Spinal cord (tissue), 10 donors: Measurements from ENCODE around the gene RABL3. TPM values are rescaled to one million over a fixed set of nuclear protein-coding genes. Genes with fewer than 3 reads are reported as not detected.
"Not testable (repeated sequence)": the region's sequence is repeated elsewhere in the genome, so short reads cannot be mapped to it uniquely, and the experiment has no call there.

Experiments used
- DNase-seq, 6 donors: peaks; one replicate each; pipeline versions ENCODE4 v3.0.0 to v3.0.0-alpha.2; 2013 to 2015; ENCODE audit warnings: low spot score in 6 of 6, low read depth in 4 of 6
- H3K27ac ChIP-seq: one replicate; pipeline ENCODE4 v1.5.1; 2013; ENCODE audit warnings: low read depth, low read length, control low read depth
- H3K27me3 ChIP-seq: one replicate; pipeline ENCODE4 v1.6.1; 2013; ENCODE audit warnings: low read length; ENCODE audit not compliant: control insufficient read depth, insufficient read depth
- H3K36me3 ChIP-seq: one replicate; pipeline ENCODE4 v1.6.1; 2013; ENCODE audit warnings: low read length; ENCODE audit not compliant: control insufficient read depth, insufficient read depth
- H3K4me1 ChIP-seq: one replicate; pipeline ENCODE4 v1.6.1; 2013; ENCODE audit warnings: low read length; ENCODE audit not compliant: control insufficient read depth, insufficient read depth
- H3K4me3 ChIP-seq: one replicate; pipeline ENCODE4 v1.5.1; 2013; ENCODE audit warnings: low read depth, low read length, control low read depth
- H3K9me3 ChIP-seq: one replicate; pipeline ENCODE4 v1.6.1; 2013; ENCODE audit warnings: low read length; ENCODE audit not compliant: control insufficient read depth, insufficient read depth
- WGBS: methylation state at CpG from one replicate; pipeline ENCODE4 v1.1.5; 2013; ENCODE audit warnings: missing lambda C conversion rate; ENCODE audit not compliant: insufficient coverage; 5-methylcytosine and 5-hydroxymethylcytosine counted together
- polyA plus RNA-seq, 2 donors: library from polyadenylated mRNA; unstranded; fragments of 120-200 nt; gene quantifications; one replicate each; pipeline ENCODE4 v1.2.1, GENCODE V29; 2013; ENCODE audit not compliant: insufficient read length in 2 of 2
- total RNA-seq, 2 donors: library from RNA; depleted of rRNA in 1 of 2; stranded (reverse); fragments of 120-200 nt in 1 of 2; fragments of >200 nt in 1 of 2; gene quantifications; one replicate each; pipeline versions ENCODE4 v1.2.3 to v1.2.4, GENCODE V29; 2013 to 2014
- donor health status: healthy.

Gene RABL3
- total and polyA plus RNA-seq, 4 donors, result 18.7 to 25.5 (median 21.9) TPM

GRCh38 chr3:120681018-120681417 is 61.3 kb downstream of the RABL3 start:
- no peak overlapping the region for H3K27ac ChIP-seq
- no peaks in the 10 kb centered on the region for H3K9me3 ChIP-seq
- H3K4me3 ChIP-seq, result no peak overlapping the region
- 100% methylated on average over 1 of the region's 2 CpGs for WGBS
- no peaks in the 10 kb centered on the region for H3K36me3 ChIP-seq
- H3K27me3 ChIP-seq, result no peaks in the 10 kb centered on the region
- no peak for DNase-seq
- no peaks in the 10 kb centered on the region for H3K4me1 ChIP-seq

- Histone ChIP-seq H3K27me3 (no peaks in the 10 kb centered on the region), H3K4me3 (no peak overlapping the region), H3K4me1 (no peaks in the 10 kb centered on the region), H3K36me3 (no peaks in the 10 kb centered on the region), H3K9me3 (no peaks in the 10 kb centered on the region), H3K27ac (no peak overlapping the region)
- WGBS, result 92% methylated on average over 2 of the region's 3 CpGs
- DNase-seq, result no peak
Measured at GRCh38 chr3:120680193-120680894, 62.0 kb downstream of the RABL3 start.

GRCh38 chr3:120678984-120679383 is 63.3 kb downstream of the RABL3 start:
- Histone ChIP-seq H3K27me3 (no peaks in the 10 kb centered on the region), H3K4me1 (no peaks in the 10 kb centered on the region), H3K4me3 (no peak overlapping the region), H3K9me3 (no peaks in the 10 kb centered on the region), H3K36me3 (no peaks in the 10 kb centered on the region), H3K27ac (no peak overlapping the region)
- no peak for DNase-seq
- WGBS, result no CpG with 5 or more reads among the region's 3 CpGs

GRCh38 chr3:120678331-120678947 is 63.9 kb downstream of the RABL3 start:
- Histone ChIP-seq H3K36me3 (no peaks in the 10 kb centered on the region), H3K27ac (no peak overlapping the region), H3K4me3 (no peak overlapping the region)

GRCh38 chr3:120677193-120677592 is 65.1 kb downstream of the RABL3 start:
- H3K9me3 ChIP-seq, H3K27me3 ChIP-seq, H3K36me3 ChIP-seq, DNase-seq, H3K27ac ChIP-seq, H3K4me3 ChIP-seq, H3K4me1 ChIP-seq: not testable (repeated sequence)
- no CpG with 5 or more reads among the region's 7 CpGs for WGBS

More at GRCh38 chr3:120678331-120678947, 63.9 kb downstream of the RABL3 start:
- H3K27me3 ChIP-seq, result no peaks in the 10 kb centered on the region
- WGBS, result 9% methylated on average over 2 of the region's 6 CpGs
- H3K9me3 ChIP-seq, result no peaks in the 10 kb centered on the region
- no peaks in the 10 kb centered on the region for H3K4me1 ChIP-seq
- peak in 4 of 6 donors; percentile 15 to 71 (median 56) for DNase-seq

- Histone ChIP-seq H3K27ac (no peak overlapping the region), H3K9me3 (no peaks in the 10 kb centered on the region), H3K4me1 (no peaks in the 10 kb centered on the region), H3K27me3 (no peaks in the 10 kb centered on the region), H3K4me3 (no peak overlapping the region), H3K36me3 (no peaks in the 10 kb centered on the region)
- peak in 5 of 6 donors; percentile 41 to 91 (median 62) for DNase-seq
- 0% methylated on average over 1 of the region's 2 CpGs for WGBS
Measured at GRCh38 chr3:120673116-120673515, 69.2 kb downstream of the RABL3 start.

- Histone ChIP-seq H3K4me3 (no peak overlapping the region), H3K27me3 (no peaks in the 10 kb centered on the region), H3K9me3 (no peaks in the 10 kb centered on the region), H3K27ac (no peak overlapping the region), H3K4me1 (no peaks in the 10 kb centered on the region), H3K36me3 (no peaks in the 10 kb centered on the region)
- DNase-seq, result no peak
- no CpG with 5 or more reads among the region's 2 CpGs for WGBS
Measured at GRCh38 chr3:120670576-120670975, 71.7 kb downstream of the RABL3 start.

GRCh38 chr3:120664926-120665325 is 77.4 kb downstream of the RABL3 start:
- Histone ChIP-seq H3K4me1 (no peaks in the 10 kb centered on the region), H3K9me3 (no peaks in the 10 kb centered on the region), H3K27ac (no peak overlapping the region), H3K4me3 (no peak overlapping the region), H3K36me3 (no peaks in the 10 kb centered on the region), H3K27me3 (no peaks in the 10 kb centered on the region)
- DNase-seq, result no peak

- H3K4me1 ChIP-seq, result no peaks in the 10 kb centered on the region
- no peak for DNase-seq
- no peaks in the 10 kb centered on the region for H3K9me3 ChIP-seq
- H3K27ac ChIP-seq, result no peak overlapping the region
- H3K4me3 ChIP-seq, result no peak overlapping the region
- H3K27me3 ChIP-seq, result no peaks in the 10 kb centered on the region
- WGBS, result 78% methylated on average over 5 of the region's 5 CpGs
- no peaks in the 10 kb centered on the region for H3K36me3 ChIP-seq
Measured at GRCh38 chr3:120661945-120662344, 80.4 kb downstream of the RABL3 start.
